SKM-1 (cell line): Measurements from ENCODE around the gene CHST13.

Experiments
- DNase-seq: peaks from one replicate; lab custom pipeline; 2025; ENCODE audit not compliant: unreplicated experiment; lab: John Stamatoyannopoulos, UW

Gene CHST13

GRCh38 chr3:126553284-126554084 lies 29.5 kb downstream of the CHST13 start:
- DNase-seq = no peak

- no peak for DNase-seq
Measured at GRCh38 chr3:126554560-126555525, 30.9 kb downstream of the CHST13 start.

GRCh38 chr3:126555795-126556636 lies 32.1 kb downstream of the CHST13 start:
- DNase-seq = no peak

GRCh38 chr3:126556637-126557414 lies 32.9 kb downstream of the CHST13 start:
- no peak for DNase-seq

- no peak for DNase-seq
Measured at GRCh38 chr3:126557415-126557745, 33.4 kb downstream of the CHST13 start.

GRCh38 chr3:126557761-126558160 lies 33.8 kb downstream of the CHST13 start:
- no peak for DNase-seq

GRCh38 chr3:126558336-126559071 lies 34.5 kb downstream of the CHST13 start, which contains the start of gene C3orf22:
C3orf22 (minus strand) TSS chr3:126558932; CDS start chr3:126553390, 5,542 bp downstream.
- no peak for DNase-seq

- DNase-seq = no peak
Measured at GRCh38 chr3:126562737-126563276, 38.9 kb downstream of the CHST13 start.

GRCh38 chr3:126567696-126568438 lies 43.9 kb downstream of the CHST13 start:
- no peak for DNase-seq

GRCh38 chr3:126568776-126569342 lies 44.9 kb downstream of the CHST13 start:
- no peak for DNase-seq

GRCh38 chr3:126569390-126569975 lies 45.5 kb downstream of the CHST13 start:
- no peak for DNase-seq

- DNase-seq = no peak
Measured at GRCh38 chr3:126570103-126570541, 46.2 kb downstream of the CHST13 start.

- no peak for DNase-seq
Measured at GRCh38 chr3:126571078-126571477, 47.1 kb downstream of the CHST13 start.

GRCh38 chr3:126573492-126574117 lies 49.6 kb downstream of the CHST13 start:
- no peak for DNase-seq

GRCh38 chr3:126577261-126577660 lies 53.3 kb downstream of the CHST13 start:
- no peak for DNase-seq

- DNase-seq = no peak
Measured at GRCh38 chr3:126578702-126579101, 54.7 kb downstream of the CHST13 start.

GRCh38 chr3:126580746-126581145 lies 56.8 kb downstream of the CHST13 start:
- no peak for DNase-seq
